NB4 (cell line): ENCODE data around the gene CTU2.

Experiments
- CTCF ChIP-seq: IDR thresholded peaks from one replicate; pipeline ENCODE4 v1.5.1; 2012; ENCODE audit warnings: low read depth, low read length
- MAX ChIP-seq: IDR thresholded peaks from 2 replicates; pipeline ENCODE4 v1.6.1; 2011; ENCODE audit warnings: low read depth, low read length
- MYC ChIP-seq: IDR thresholded peaks from 2 replicates; pipeline ENCODE4 v1.6.1; 2011; ENCODE audit warnings: low read depth, low read length
- POLR2A ChIP-seq: IDR thresholded peaks from 2 replicates; pipeline ENCODE4 v1.6.1; 2011; ENCODE audit warnings: mild to moderate bottlenecking; ENCODE audit not compliant: insufficient read length; ENCODE audit errors: extremely low read depth

- TF ChIP-seq CTCF (no peak), POLR2A (no peak), MYC (no peak), MAX (no peak)
These were observed 34.4 kb downstream of the CTU2 start for GRCh38 chr16:88740727-88741055.
